Measurements from ENCODE around the gene IKZF4.
"Not testable (repeated sequence)": the region's sequence is repeated elsewhere in the genome, so short reads cannot be mapped to it uniquely, and the experiment has no call there.

Gene IKZF4

GRCh38 chr12:55999999-56000540, 20.8 kb upstream of the IKZF4 start:
- DNase-seq, result not testable (repeated sequence)

GRCh38 chr12:56001487-56002100, 19.2 kb upstream of the IKZF4 start:
- no peak for DNase-seq

GRCh38 chr12:56003376-56003775, 17.5 kb upstream of the IKZF4 start:
- DNase-seq, result not testable (repeated sequence)

- DNase-seq, result no peak
These were observed 16.6 kb upstream of the IKZF4 start for GRCh38 chr12:56004211-56004610.

GRCh38 chr12:56007564-56008559, 13.0 kb upstream of the IKZF4 start:
- DNase-seq, result peak; percentile 48

- no peak for DNase-seq
These were observed 10.7 kb upstream of the IKZF4 start for GRCh38 chr12:56010111-56010570.

GRCh38 chr12:56011509-56012090, 9.2 kb upstream of the IKZF4 start:
- no peak for DNase-seq

GRCh38 chr12:56013482-56013881, 7.4 kb upstream of the IKZF4 start:
- no peak for DNase-seq

- DNase-seq, result no peak
These were observed 6.6 kb upstream of the IKZF4 start for GRCh38 chr12:56014205-56014604.

- DNase-seq, result no peak
These were observed 3.7 kb upstream of the IKZF4 start for GRCh38 chr12:56017181-56017580.

- no peak for DNase-seq
These were observed 2.5 kb upstream of the IKZF4 start for GRCh38 chr12:56018356-56018755.

GRCh38 chr12:56021889-56022497, 1.1 kb downstream of the IKZF4 start:
- no peak for DNase-seq

- DNase-seq, result no peak
These were observed 7.8 kb downstream of the IKZF4 start for GRCh38 chr12:56028511-56029165.

- no peak for DNase-seq
These were observed 8.3 kb downstream of the IKZF4 start for GRCh38 chr12:56029166-56029519.

GRCh38 chr12:56029666-56030293, 8.9 kb downstream of the IKZF4 start:
- DNase-seq, result peak; percentile 55

GRCh38 chr12:56031987-56032386, 11.1 kb downstream of the IKZF4 start:
- no peak for DNase-seq

GRCh38 chr12:56034586-56035332, 13.9 kb downstream of the IKZF4 start:
- DNase-seq, result no peak

- DNase-seq, result no peak
These were observed 16.3 kb downstream of the IKZF4 start for GRCh38 chr12:56037161-56037560.

- DNase-seq, result no peak
These were observed 17.3 kb downstream of the IKZF4 start for GRCh38 chr12:56038022-56038655.

- peak; percentile 42 for DNase-seq
These were observed 19.3 kb downstream of the IKZF4 start for GRCh38 chr12:56040151-56040550.

Data from activated CD4-positive, alpha-beta T cell treated with anti-CD3 and anti-CD28 coated beads, Interleukin-2, amount 50 U/mL, for 16 hours (primary cell).